Uterus (tissue), 4 donors: Measurements from ENCODE around the gene CRELD2. TPM values are rescaled to one million over a fixed set of nuclear protein-coding genes. Genes with fewer than 3 reads are reported as not detected.

Source experiments
- DNase-seq, 2 donors: peaks; one replicate each; pipeline ENCODE4 v3.0.0-alpha.2; 2019 to 2020
- H3K27ac ChIP-seq, 2 donors: fragments of 200-600 bp; sonication (generic); 1 replicate in 1 of 2; 2 replicates in 1 of 2; pipeline ENCODE4 v1.5.1; 2016 to 2018
- H3K27me3 ChIP-seq, 2 donors: fragments of 200-600 bp; sonication (generic); one replicate each; pipeline ENCODE4 v1.5.1; 2018 to 2019; ENCODE audit warnings: control low read depth in 1 of 2
- H3K36me3 ChIP-seq, 2 donors: fragments of 200-600 bp; sonication (generic); one replicate each; pipeline ENCODE4 v1.5.1; 2019; ENCODE audit warnings: control low read depth in 1 of 2
- H3K4me1 ChIP-seq, 2 donors: fragments of 200-600 bp; sonication (generic); one replicate each; pipeline ENCODE4 v1.5.1; 2018 to 2019; ENCODE audit warnings: control low read depth in 1 of 2
- H3K4me3 ChIP-seq, 2 donors: fragments of 200-600 bp; sonication (generic); 1 replicate in 1 of 2; 2 replicates in 1 of 2; pipeline ENCODE4 v1.5.1; 2018 to 2019; ENCODE audit warnings: mild to moderate bottlenecking in 1 of 2
- H3K9me3 ChIP-seq, 2 donors: fragments of 200-600 bp; sonication (generic); one replicate each; pipeline ENCODE4 v1.5.1; 2019; ENCODE audit warnings: control low read depth in 1 of 2
- POLR2A ChIP-seq, 2 donors: fragments of 450-650 bp; IDR thresholded peaks; one replicate each; pipeline ENCODE4 v1.6.1; 2016; ENCODE audit warnings: antibody characterized with exemption in 2 of 2, mild to moderate bottlenecking in 1 of 2, moderate library complexity in 1 of 2
- intact Hi-C: fragments of 100-400 bp; cut with DNase I; formaldehyde crosslinking; loops from one replicate; pipeline ENCODE4 v1.15.1; 2023; ENCODE audit warnings: low total_unique reads
- total RNA-seq, 4 donors: library from RNA; depleted of rRNA in 3 of 4; stranded (reverse); fragments of >200 nt in 3 of 4; gene quantifications; one replicate each; pipeline versions ENCODE4 v1.1.0 to v1.2.4, GENCODE V29; 2014 to 2023
- TF ChIP-seq, protein P1 (sequence below), 4 experiments: fragments of 200-600 bp in 2 of 4; fragments of 450-650 bp in 2 of 4; sonication (generic) in 2 of 4; IDR thresholded peaks; one replicate each; pipeline ENCODE4 v1.5.1; 2016 to 2019; ENCODE audit warnings: antibody characterized with exemption in 4 of 4, mild to moderate bottlenecking in 2 of 4, moderate library complexity in 1 of 4
- donor health status: DM: yes; HTN: yes; CAD: no.

The CRELD2 gene
- total RNA-seq, 4 donors from 2014 or later = 3.6 to 37.0 (median 14.6) TPM

DNA sequence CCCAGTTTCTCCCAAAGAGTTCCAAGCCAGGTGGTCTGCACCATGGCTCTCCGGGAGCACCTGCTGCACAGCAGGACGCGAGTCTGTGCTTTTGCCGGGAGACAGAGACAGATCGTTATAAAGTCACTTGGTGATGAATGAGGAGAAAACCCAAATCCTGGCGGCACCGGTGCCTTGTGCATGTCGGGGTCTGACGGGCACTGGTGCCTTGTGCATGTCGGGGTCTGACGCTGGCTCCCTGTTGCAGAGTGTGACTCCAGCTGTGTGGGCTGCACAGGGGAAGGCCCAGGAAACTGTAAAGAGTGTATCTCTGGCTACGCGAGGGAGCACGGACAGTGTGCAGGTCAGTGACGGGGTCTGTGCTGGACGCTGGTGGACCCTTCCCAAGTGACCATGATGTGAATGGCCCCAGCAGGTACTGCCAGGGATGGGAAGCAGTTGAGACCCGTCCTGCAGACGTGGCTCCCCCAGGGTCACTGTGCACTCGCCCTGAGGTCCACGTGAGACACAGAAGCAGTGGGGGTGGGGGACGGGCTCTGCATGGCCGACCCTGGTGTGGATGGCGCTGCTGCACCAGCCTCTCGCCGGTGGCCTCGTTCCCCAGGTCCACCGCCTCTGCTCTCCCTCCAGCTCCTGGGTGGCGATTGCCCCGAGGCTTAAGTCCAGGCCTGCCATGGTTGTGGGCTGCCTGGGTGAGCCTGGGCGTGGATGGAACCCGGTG is 5.8 kb downstream of the CRELD2 start:
- no peak for DNase-seq
- TF ChIP-seq POLR2A (IDR thresholded peaks at IDR 0.05) = no peak
- TF ChIP-seq, protein P1, sequence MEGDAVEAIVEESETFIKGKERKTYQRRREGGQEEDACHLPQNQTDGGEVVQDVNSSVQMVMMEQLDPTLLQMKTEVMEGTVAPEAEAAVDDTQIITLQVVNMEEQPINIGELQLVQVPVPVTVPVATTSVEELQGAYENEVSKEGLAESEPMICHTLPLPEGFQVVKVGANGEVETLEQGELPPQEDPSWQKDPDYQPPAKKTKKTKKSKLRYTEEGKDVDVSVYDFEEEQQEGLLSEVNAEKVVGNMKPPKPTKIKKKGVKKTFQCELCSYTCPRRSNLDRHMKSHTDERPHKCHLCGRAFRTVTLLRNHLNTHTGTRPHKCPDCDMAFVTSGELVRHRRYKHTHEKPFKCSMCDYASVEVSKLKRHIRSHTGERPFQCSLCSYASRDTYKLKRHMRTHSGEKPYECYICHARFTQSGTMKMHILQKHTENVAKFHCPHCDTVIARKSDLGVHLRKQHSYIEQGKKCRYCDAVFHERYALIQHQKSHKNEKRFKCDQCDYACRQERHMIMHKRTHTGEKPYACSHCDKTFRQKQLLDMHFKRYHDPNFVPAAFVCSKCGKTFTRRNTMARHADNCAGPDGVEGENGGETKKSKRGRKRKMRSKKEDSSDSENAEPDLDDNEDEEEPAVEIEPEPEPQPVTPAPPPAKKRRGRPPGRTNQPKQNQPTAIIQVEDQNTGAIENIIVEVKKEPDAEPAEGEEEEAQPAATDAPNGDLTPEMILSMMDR (IDR thresholded peaks at IDR 0.05) = no peak
- Histone ChIP-seq H3K9me3 (no peaks in the 10 kb centered on the region), H3K36me3 (no peaks in the 10 kb centered on the region), H3K4me3 (no peak overlapping the region), H3K4me1 (peaks cover 0 to 3% of the 10 kb centered on the region in 2 donors), H3K27ac (no peak overlapping the region), H3K27me3 (peaks cover 0 to 7% of the 10 kb centered on the region in 2 donors)
- intact Hi-C loops = loop anchor here (10.0 kb wide), 1 partner anchor 281 kb away; the partner anchor contains the start of gene SELENOO

- H3K4me1 ChIP-seq = peaks cover 0 to 9% of the 10 kb centered on the region in 2 donors
- intact Hi-C loops = loop anchor here (10.0 kb wide), 1 partner anchor 279 kb away; the partner anchor contains the start of gene SELENOO
- H3K27me3 ChIP-seq = peaks cover 0 to 7% of the 10 kb centered on the region in 2 donors
- H3K27ac ChIP-seq = no peak overlapping the region
- no peaks in the 10 kb centered on the region for H3K9me3 ChIP-seq
- TF ChIP-seq, protein P1 (IDR thresholded peaks at IDR 0.05) = no peak
- no peak for TF ChIP-seq POLR2A (IDR thresholded peaks at IDR 0.05)
- no peak for DNase-seq
- H3K4me3 ChIP-seq = no peak overlapping the region
- H3K36me3 ChIP-seq = no peaks in the 10 kb centered on the region
These were observed 7.2 kb downstream of the CRELD2 start for GRCh38 chr22:49925525-49926128.

DNA sequence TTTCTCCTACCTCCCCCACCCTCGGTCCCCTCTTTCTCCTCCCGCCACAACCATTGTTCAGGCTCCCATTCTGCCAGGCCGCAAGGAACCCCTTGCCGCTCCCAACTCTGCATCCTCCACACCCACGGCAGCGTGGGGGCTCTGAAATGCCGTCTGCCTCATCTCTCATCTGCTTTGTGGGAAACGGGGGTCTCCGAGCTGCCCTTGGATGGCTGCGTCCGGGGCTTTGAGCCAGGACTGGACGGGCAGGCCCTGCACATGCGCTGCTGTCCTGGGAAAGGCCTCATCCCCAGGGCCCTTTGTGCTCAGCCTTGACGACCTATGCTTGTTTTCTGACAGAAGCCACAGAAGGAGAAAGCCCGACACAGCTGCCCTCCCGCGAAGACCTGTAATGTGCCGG is 8.5 kb downstream of the CRELD2 start:
- DNase-seq = no peak
- peaks cover 0 to 9% of the 10 kb centered on the region in 2 donors for H3K4me1 ChIP-seq
- intact Hi-C loops = loop anchor here (10.0 kb wide), 1 partner anchor 278 kb away; the partner anchor contains the start of gene SELENOO
- H3K4me3 ChIP-seq = no peak overlapping the region
- peaks cover 0 to 7% of the 10 kb centered on the region in 2 donors for H3K27me3 ChIP-seq
- no peak overlapping the region for H3K27ac ChIP-seq
- TF ChIP-seq, protein P1 (IDR thresholded peaks at IDR 0.05) = no peak
- no peak for TF ChIP-seq POLR2A (IDR thresholded peaks at IDR 0.05)
- H3K9me3 ChIP-seq = no peaks in the 10 kb centered on the region
- H3K36me3 ChIP-seq = no peaks in the 10 kb centered on the region

DNA sequence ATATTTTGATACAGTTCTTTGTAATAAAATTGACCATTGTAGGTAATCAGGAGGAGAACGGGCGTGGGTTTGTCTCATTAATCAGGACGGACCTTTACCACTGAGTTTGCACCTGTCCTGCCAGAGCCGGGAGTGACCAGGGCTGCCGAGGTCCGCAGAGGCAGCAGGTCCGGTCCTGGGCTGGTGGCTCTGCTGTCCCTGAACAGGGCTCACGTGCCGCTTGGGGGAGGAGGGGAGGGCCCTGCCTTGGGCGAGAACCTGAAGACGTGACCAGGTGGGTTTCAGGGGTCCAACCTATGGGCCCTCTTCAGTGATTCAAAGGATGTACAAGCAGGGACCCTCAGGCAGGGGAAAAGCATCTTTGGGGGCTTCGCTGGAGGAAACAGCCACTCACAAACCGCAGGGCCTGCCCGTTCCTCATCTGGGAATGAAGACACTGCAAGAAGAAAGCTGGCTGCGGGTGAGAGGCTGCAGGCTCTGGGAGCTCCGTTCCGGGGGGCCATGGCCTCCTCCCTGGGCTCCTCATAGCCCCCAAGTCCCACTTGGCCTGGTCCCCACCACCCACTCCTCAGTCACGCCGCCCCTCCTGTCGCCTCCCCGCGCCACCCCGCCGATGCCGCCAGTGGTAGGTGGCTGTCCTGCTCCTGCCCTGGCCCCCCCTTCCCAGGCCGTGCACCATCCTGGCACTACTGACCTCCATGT is 9.2 kb downstream of the CRELD2 start:
- Histone ChIP-seq H3K36me3 (no peaks in the 10 kb centered on the region), H3K9me3 (no peaks in the 10 kb centered on the region), H3K27ac (no peak overlapping the region), H3K4me3 (no peak overlapping the region), H3K4me1 (peaks cover 0 to 9% of the 10 kb centered on the region in 2 donors), H3K27me3 (peaks cover 0 to 7% of the 10 kb centered on the region in 2 donors)
- DNase-seq = no peak
- TF ChIP-seq POLR2A (IDR thresholded peaks at IDR 0.05) = no peak
- TF ChIP-seq, protein P1 (IDR thresholded peaks at IDR 0.05) = no peak
- intact Hi-C loops = loop anchor here (2.0 to 10.0 kb wide), 2 partner anchors 101 to 277 kb away; partner anchors contain the start of gene SELENOO
